ENCODE results near the gene CYP3A4.
"Not testable (repeated sequence)": the region's sequence is repeated elsewhere in the genome, so short reads cannot be mapped to it uniquely, and the experiment has no call there.

The CYP3A4 gene

DNA sequence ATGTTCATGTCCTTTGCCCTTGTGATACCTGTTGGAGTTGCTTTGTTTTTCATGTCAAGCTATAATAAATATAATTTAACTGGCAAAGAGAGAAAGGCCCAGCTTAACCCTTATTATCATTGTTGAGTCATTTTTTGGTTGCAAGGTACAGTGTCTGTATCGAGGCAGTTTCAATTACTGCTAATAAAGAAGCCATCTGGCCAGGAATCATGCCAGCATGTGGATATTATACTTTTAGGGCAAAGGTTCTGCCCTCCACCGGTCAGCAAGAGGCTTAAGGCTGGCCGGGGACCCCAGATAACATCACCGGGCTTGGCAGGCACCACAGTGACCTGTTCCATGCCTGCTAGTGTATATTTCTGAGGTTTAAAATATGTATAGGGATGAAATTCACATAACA is 9.0 kb upstream of the CYP3A4 start:
- DNase-seq (ENCODE audit: low spot score), result no peak

DNA sequence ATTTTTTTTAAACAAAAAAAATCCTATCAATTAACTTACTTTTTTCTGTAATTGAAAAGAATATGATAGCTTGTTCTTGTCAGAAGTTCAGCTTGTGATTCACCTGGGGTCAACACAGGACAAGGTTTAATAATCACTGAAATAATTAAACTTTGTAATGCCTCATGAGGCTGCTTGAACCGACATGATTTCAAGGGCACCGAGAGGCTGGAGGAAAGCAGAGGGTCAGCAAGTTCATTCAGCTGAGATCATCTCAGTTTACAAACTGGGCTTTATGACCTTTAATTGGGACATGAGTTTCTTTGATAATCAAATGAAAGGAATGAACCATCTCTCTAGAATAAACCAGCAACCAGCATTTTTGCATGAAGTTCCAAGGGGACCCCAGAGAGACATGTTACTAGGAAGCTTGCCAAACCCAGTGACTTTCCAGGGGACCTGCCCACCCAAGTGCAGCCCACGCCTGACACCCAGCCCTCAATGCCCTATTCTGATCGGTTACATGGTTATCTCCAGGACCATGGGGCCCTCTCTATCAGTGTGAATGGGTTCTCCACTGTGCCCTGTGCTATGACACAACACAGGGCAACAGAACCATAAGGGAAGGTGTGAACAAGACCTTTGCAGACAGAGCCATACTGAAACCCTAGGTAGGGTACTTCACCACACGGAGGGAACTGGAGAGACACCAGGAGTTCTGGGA is 7.8 kb upstream of the CYP3A4 start:
- no peak for DNase-seq (ENCODE audit: low spot score)

DNA sequence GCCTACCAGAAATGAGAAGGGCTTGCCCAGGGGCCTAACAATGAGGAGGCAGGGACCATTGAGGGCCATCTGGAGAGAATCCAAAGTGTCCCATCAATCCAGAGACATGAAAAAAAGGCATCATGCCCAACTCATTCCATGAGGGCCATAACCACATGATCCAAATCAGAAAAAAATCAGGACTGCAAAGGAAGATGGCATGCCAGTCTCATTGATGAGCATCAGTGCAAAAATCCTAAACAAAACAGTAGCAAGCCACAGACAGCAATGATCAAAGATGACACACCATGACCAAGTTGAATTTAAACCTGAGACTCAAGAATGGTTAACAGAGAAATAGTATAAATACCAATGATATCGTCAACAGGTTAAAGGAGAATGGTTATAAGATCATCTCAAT is 7.0 kb upstream of the CYP3A4 start:
- DNase-seq (ENCODE audit: low spot score), result no peak

DNA sequence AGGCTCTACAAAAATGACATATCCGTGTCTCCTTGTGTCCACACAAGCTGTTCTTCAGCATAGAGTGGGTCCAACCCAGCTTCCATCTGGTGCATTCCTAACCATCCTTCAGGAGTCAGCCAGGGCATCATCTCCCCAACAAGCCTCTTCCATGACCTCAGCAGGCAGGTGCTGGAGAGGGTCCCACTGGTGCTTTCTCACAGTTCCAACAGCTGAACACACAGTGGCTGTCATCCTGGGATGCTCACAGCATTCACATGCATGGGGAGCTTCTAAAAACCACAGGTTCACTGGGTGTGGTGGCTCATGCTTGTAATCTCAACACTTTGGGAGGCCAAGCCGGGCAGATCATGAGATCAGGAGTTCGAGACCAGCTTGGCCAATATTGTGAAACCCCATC is 6.4 kb upstream of the CYP3A4 start:
- DNase-seq (ENCODE audit: low spot score), result no peak

DNA sequence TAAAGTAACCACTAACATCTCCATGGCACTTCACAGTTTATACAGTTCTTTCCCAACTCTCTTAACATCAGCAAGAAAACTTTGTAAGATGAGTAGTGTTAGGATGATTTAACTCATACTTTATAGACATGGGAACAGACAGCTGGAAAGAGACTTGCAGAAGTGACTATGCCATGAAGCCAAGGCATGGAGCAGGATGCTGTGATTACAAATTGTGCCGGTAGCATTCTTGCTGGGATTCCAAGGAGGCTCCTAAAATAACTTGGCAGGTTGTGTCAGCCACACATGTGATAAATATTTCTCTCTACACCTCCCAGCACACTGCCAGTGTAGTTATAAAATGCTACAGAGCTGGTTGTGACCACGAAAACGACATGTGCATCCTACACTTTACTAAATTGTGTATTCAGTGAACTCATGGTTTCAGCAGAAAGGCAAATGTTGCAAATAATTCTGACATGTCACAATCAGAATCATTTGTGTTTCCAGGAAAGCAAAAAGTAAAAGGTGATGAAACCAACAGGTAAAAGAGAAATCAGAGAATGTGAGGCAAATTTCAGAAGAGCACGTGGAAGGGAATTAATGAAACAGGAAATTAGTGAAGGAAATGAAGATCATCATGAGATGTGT is 5.6 kb upstream of the CYP3A4 start:
- DNase-seq (ENCODE audit: low spot score), result no peak

DNA sequence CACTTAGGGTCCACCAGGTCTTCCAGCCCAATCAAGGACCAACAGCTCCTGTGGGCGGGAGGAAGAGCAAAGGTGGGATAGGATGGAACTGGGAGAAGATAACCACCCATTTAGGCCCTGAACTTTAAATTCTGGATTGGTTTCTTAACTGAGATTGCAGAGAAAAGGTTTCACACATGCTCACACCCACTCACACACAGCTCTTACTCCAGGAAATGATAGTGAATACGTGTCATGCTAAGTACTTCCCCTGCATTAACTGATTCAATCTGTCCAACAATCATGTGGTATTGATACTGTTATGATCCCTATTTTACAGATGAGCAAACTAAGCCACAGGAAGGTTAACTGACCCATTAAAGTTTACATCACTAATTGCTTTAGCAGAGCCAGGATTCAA is 4.6 kb upstream of the CYP3A4 start:
- no peak for DNase-seq (ENCODE audit: low spot score)

DNA sequence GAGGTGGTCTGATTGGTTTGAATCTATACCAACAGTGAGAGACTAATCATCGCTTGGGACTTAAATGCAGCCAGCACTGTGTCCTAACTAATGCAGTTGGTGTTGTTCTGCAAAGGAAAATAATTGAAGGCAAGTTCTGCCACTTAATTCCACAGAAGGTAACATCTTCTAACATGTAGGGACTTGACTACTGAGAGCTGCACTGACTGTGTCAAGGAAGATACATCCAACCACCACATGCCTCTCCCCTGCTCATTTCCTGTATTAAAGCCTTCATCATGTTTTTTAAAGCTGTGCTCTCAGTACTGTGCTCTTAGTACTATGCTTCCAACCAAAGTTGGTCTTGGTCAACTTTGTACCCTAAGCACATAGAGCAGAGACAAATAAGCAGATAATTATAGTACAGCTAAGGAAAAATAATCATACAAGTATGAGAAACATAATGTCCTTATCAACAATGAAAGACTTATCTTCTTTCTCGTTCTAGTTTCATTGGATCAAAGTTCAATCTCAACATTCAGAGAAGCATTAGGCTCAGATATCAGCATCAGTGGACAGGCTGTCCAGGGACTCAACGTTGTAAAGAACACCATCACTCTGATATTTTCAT is 2.8 kb upstream of the CYP3A4 start:
- no peak for DNase-seq (ENCODE audit: low spot score)

DNA sequence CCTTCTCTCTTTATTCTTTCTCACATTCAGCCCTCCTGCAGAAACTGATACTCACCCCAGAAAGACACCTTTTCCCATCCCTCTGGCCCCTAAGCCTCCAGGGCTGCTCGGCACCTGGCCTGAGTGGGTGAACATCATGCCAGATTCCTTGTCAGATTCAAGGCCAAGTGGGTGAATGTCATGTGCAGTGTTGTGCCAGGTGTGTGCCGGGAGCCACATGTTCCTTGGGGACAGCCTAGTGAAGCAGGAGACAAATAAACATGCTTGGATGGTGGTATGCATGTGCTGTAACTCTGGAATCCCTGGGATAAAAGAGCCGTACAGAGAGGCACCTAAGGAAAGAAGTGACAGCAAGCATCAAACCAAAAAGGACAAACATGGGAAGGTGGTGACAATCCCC is 1.7 kb upstream of the CYP3A4 start:
- not testable (repeated sequence) for DNase-seq (ENCODE audit: low spot score)

DNA sequence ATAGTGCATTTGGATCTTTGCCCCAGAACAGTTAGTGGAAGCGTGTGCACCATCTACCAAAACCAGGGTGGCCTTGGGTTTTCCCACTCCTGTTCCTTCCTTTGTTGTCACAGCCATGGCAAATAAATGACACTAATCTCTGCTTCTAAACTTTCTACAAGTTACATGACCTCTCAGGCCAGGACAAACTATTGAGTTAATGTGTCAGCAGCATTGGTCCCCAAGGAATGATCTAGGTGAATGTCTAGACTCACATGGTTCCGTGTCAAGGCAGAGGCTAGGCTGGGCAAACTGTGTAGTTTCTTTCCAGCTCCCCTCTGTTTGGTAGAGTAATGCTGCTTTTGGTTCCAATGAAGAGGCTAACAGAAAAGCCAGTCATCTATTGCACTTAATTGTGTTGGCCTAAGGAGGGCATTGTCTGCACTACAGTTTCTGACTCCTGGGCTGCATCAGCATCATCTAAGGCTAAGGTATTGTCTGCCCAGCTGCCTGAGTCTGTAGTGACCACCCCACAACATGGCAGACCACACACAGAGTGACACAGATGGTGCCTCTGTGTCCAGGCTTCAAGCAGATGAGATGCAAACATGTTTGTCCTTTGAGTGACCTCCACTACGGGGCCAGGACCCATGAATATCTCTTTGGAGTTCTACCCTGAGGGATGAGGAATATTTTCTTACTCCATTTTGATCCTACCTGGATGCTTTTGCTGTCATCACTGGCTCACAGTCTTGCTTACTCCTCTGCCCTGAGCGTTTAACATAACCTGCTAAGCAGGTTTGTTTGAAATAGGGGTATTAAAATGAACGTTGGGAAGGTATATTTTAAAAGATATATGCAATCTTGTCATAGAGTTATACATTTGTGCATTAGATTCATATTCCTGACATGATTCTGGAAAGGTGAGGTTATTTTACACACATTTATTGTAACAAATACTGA is 1.7 kb downstream of the CYP3A4 start:
- DNase-seq (ENCODE audit: low spot score), result no peak

DNA sequence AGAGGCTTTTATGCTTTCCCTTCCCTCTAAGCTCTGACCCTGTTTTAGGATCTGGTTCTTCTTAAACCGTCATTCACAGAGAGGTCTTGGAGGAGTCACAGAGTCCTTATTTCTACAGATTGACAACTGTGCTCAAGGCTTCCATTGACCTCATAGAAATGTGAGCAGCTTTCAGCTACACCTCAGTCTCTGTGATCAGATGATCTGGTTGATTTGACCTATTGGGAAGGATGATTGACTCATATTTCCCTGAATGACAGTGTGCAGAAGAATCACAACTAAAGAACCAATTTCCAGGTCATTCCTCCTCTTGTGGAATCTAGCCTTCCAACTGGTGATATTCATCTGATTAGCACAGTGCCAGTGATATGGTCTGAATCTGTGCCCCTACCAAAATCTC is 3.4 kb downstream of the CYP3A4 start:
- no peak for DNase-seq (ENCODE audit: low spot score)

DNA sequence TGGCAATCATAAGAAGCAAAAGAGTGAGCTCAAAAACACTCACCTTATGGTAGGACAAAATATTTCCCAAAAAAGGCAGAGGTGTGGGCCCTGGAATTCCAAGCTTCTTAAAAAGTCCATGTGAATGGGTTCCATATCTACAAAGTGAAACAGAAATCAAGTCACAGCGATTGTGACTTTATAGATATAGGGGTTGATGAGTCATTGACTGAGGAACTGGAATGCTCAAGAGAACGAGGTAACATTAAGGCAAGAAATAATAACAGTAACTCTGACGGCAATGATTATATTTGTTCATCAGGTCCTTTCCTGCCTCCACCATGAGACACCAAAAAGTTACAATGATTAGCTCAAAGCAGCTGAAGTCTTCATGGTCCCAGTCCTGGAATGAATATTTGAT is 4.0 kb downstream of the CYP3A4 start:
- no peak for DNase-seq (ENCODE audit: low spot score)

DNA sequence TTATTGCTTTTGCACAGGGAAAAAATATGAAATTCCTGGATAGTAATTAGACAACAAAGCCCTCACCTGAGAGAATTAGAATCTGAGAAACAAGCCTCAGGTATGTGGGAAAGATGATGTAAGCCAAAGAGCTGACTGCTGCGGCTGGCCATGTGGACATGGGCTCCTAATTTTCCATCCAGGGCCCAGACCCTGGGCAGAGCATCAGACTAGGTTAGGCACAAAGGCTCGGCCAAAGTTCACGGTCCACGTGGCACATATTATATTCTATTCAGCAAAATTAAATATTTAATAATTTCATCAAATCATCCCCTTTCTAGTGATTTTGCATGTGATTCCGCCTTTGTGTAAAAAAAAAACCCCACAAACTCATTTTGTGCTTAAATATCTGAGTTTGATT is 5.1 kb downstream of the CYP3A4 start:
- DNase-seq (ENCODE audit: low spot score), result no peak

DNA sequence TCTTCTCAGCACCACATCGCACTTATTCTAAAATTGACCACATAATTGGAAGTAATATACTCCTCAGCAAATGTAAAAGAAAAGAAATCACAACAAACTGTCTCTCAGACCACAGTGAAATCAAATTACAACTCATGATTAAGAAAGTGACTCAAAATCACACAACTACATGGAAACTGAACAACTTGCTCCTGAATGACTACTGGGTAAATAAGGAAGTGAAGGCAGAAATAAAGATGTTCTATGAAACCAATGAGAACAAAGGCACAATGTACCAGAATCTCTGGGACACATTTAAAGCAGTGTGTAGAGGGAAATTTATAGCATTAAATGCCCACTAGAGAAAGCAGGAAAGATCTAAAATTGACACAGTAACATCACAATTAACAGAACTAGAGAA is 10.6 kb downstream of the CYP3A4 start:
- not testable (repeated sequence) for DNase-seq (ENCODE audit: low spot score)

DNA sequence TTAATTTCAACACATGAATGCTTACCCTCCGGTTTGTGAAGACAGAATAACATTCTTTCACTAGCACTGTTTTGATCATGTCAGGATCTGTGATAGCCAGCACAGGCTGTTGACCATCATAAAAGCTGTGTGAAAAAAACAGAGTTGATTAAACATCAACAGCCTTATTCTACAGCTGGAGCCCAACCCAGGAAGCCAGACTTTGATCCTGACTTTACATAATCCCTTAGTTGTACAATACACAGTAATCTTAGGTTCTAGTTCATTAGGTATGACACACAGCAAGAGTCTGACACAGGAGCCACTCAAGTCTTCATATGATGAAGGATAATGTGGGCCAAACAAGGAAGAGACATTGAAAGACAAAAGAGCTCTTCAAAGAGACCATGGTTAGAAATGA is 11.4 kb downstream of the CYP3A4 start:
- DNase-seq (ENCODE audit: low spot score), result no peak

DNA sequence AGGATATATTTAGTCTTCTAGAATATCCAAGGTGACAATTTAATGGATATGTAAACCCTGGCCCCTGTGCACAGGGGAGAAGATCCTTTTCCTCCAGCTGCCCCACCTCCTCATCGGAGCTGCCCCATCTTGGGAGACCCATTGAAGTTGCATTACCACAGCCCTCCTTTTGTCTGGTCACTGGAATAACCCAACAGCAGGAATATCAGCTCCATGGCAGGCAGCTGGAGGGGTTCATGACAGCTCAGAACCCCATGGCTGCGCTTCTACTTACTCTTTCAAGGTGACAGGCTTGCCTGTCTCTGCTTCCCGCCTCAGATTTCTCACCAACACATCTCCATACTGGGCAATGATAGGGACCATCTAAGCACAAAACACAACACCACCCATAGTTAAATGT is 14.5 kb downstream of the CYP3A4 start:
- DNase-seq (ENCODE audit: low spot score), result not testable (repeated sequence)

DNA sequence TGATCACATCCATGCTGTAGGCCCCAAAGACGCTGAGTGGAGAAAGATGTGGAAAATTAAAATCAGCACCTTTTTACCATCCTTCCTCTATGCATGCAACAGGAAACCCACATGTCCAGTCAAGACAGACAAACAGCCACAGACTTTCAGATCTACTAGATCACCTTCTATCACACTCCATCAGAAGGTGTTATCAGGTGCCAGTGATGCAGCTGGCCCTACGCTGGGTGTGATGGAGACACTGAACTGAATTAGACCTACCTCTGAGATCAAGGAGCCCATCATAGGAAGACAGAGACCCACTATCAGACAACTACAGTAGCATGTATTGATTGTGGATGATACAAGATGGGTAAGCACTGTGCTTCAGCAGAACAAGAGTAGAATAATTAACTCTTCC is 15.5 kb downstream of the CYP3A4 start:
- DNase-seq (ENCODE audit: low spot score), result no peak

DNA sequence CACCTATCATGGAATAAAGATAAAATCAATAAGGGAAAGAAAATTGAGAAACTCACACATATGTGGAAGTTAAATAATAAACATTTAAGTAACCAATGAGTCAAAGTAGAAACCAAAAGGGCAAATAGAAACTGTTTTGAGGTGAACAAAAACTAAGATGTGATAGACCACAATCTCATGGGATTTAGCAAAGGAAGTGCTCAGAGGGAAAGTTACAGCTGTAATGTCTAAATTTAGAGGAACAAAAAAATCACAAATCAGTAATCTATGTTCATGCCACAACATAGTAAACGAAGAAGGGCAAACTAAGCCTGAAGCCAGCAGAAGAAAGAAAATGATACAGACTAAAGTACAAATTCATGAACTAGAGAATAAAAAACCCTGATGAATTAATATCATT is 16.3 kb downstream of the CYP3A4 start:
- no peak for DNase-seq (ENCODE audit: low spot score)

DNA sequence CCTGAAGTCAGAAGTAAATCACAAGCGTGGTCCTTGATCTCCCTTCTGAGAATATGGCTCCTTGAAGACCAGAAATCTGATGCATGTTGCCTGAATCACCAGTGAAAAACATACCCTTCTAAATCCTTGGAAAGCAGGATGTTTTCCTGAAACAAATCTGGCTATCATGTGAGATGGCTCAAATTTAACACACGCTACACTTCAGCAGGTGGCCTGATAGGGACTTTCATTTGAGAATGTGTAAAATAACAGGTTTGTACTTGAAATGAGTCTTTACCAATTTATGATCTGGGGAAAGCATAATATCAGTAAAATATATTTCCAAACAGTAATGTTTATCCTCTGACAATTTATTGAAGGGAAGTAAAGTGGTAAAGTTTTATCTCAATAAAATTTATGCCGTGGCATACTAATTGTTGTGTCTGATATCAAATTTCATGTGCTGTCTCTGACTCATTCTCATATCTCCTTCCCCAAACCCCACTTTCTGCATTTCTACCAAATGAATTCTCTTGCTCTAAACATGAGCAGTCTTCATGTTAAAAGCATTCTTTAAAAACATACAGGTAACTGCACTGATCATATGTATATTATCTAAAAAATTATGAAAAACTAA is 17.4 kb downstream of the CYP3A4 start:
- DNase-seq (ENCODE audit: low spot score), result no peak

DNA sequence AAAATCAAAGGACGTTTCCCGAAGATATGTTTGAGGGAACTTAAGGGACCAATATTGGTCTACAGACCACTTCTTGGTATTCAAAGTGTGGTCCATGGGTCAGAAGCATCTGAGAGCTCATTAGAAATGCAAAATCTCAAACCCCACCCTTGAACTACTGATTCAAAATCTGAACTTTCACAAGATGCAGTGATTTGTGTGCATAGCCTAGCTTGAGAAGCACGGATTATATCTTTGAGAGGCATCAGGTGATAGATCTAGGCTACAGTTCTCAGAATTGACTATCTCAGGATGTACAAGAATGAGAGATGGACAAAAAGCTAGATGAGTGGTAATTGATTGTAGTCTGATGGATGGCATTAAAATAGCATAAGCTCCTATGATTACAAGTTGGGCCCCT is 19.5 kb downstream of the CYP3A4 start:
- DNase-seq (ENCODE audit: low spot score), result no peak

DNA sequence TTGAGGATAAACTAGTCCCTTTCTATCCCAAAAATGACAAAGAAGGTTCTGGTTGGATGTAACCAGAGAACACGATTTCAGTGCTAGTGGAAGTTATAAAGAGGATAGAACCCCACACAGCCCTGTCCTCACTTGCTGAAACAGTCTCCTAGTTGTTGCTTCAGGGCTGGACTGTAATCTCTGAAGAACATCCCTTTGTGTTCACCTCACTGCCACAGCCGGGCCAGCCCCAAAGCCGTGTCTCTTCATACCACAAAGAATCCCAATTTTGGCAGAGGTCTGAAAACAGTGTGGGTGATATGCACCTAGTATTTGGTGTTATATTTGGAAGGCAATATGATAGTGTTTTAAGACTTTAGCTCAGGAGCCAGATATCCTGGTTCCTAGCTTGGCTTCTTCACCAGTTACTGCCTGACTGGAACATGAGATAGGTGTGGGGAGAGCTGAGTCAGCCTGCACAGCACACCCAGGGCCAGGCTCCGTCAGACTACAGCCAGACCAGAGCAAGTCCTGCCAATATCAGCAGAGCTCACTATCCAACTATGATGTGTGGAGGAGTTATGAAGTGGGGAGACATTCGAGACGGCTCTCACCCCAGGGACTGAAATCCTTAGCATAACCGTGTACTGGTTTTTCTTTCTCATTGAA is 21.2 kb downstream of the CYP3A4 start:
- DNase-seq (ENCODE audit: low spot score), result no peak

DNA sequence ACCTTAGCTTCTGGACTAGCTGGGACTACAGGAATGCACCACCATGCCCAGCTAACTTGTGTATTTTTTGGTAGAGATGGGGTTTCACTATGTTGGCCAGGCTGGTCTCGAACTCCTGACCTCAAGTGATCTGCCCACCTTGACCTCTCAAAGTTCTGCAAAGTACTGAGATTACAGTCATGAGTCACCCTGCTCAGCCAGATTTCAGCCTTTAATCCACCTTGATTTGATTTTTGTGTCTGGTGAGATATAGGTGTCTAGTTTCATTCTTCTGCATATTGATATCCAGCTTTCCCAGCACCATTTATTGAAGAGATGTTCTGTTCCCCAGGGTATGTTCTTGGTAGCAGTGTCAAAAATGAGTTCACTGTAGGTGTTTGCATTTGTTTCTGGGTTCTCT is 28.9 kb downstream of the CYP3A4 start:
- DNase-seq (ENCODE audit: low spot score), result no peak

DNA sequence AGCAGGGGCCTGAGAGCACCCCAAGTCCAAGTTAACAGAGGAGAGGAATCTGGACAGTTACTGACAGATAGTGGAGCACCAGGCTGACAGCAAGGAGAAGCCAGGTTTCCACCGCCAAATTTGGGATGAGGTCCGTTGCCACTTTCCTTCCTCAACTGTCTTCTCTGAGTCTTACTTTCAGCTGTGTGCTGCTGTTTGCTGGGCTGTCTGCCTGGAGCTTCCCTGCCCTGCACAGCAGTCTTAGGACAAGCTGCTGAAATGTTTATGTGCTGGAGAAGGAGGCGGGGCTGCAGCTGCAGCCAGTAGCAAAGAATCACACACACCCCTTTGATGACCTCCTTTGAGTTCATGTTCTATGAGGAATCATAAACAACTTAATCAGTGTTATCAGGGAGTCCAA is 31.6 kb downstream of the CYP3A4 start:
- DNase-seq (ENCODE audit: low spot score), result no peak

All from cerebellar cortex (tissue), 1 donor.